Prostate gland (tissue), 2 donors: ENCODE data around the gene GRB7. TPM values are rescaled to one million over a fixed set of nuclear protein-coding genes. Genes with fewer than 3 reads are reported as not detected.

ENCODE experiments used
- DNase-seq: peaks from one replicate; pipeline ENCODE4 v3.0.0-alpha.2; 2019; ENCODE audit warnings: low spot score
- H3K27ac ChIP-seq, 2 donors: fragments of 200-600 bp; sonication (generic); 2 replicates each; pipeline ENCODE4 v1.5.1; 2017 to 2019
- H3K27me3 ChIP-seq: fragments of 200-600 bp; sonication (generic); replicated peaks from 2 replicates; pipeline ENCODE4 v1.5.1; 2019; ENCODE audit not compliant: insufficient read depth
- H3K36me3 ChIP-seq, 2 donors: fragments of 200-600 bp; sonication (generic); 1 replicate in 1 of 2; 2 replicates in 1 of 2; pipeline versions ENCODE4 v1.5.1 to v1.8.1; 2017 to 2019
- H3K4me1 ChIP-seq: fragments of 200-600 bp; sonication (generic); replicated peaks from 2 replicates; pipeline ENCODE4 v1.5.1; 2019
- H3K4me3 ChIP-seq, 2 donors: fragments of 200-600 bp; sonication (generic); 2 replicates each; pipeline ENCODE4 v1.5.1; 2017 to 2019
- H3K9me3 ChIP-seq: fragments of 200-600 bp; sonication (generic); 2 replicates; pipeline ENCODE4 v1.5.1; 2017
- CTCF ChIP-seq, 4 experiments: fragments of 200-600 bp in 2 of 4; fragments of 450-650 bp in 2 of 4; sonication (generic) in 2 of 4; IDR thresholded peaks; 1 replicate in 3 of 4; 2 replicates in 1 of 4; pipeline ENCODE4 v1.5.1; 2016 to 2019; ENCODE audit warnings: antibody characterized with exemption in 4 of 4, mild to moderate bottlenecking in 2 of 4, moderate library complexity in 2 of 4
- POLR2A ChIP-seq: fragments of 450-650 bp; IDR thresholded peaks from one replicate; pipeline ENCODE4 v1.6.1; 2016; ENCODE audit warnings: antibody characterized with exemption, mild to moderate bottlenecking
- POLR2AphosphoS5 ChIP-seq: sonication (generic); formaldehyde crosslinking; IDR thresholded peaks from one replicate; pipeline ENCODE4 v1.6.1; 2017; ENCODE audit warnings: antibody characterized with exemption
- WGBS: methylation state at CpG from one replicate; pipeline ENCODE4 v1.1.5; 2018; 5-methylcytosine and 5-hydroxymethylcytosine counted together
- intact Hi-C: fragments of 100-400 bp; cut with DNase I; formaldehyde crosslinking; loops from one replicate; pipeline ENCODE4 v1.14.2; 2022
- total RNA-seq, 2 donors: library from RNA; depleted of rRNA; stranded (reverse); fragments of >200 nt; gene quantifications; one replicate each; pipeline ENCODE4 v1.1.0, GENCODE V29; 2016

The GRB7 gene
- total RNA-seq, 2 donors from 2014 or later: 25.7 to 32.6 TPM

- TF ChIP-seq POLR2AphosphoS5: no peak
- no peak for TF ChIP-seq CTCF (IDR thresholded peaks at IDR 0.05)
- no peak for TF ChIP-seq POLR2A
- 55% methylated on average over 2 of the region's 2 CpGs for WGBS
- no peak overlapping the region for H3K27ac ChIP-seq
- peaks cover 8% of the 10 kb centered on the region for H3K4me1 ChIP-seq
- no peaks in the 10 kb centered on the region for H3K27me3 ChIP-seq
- H3K4me3 ChIP-seq: no peak overlapping the region
- intact Hi-C loops: no loop called here
- no peak for DNase-seq
- no peaks in the 10 kb centered on the region for H3K36me3 ChIP-seq
- no peaks in the 10 kb centered on the region for H3K9me3 ChIP-seq
Measured at GRCh38 chr17:39735882-39736281, 1.9 kb upstream of the GRB7 start.

GRCh38 chr17:39736319-39737165 is 1.2 kb upstream of the GRB7 start:
- no peak overlapping the region for H3K4me3 ChIP-seq
- intact Hi-C loops: no loop called here
- H3K36me3 ChIP-seq: no peaks in the 10 kb centered on the region
- no peak for TF ChIP-seq CTCF (IDR thresholded peaks at IDR 0.05)
- TF ChIP-seq POLR2AphosphoS5: no peak
- TF ChIP-seq POLR2A: no peak
- no peaks in the 10 kb centered on the region for H3K9me3 ChIP-seq
- H3K27ac ChIP-seq: peak overlapping the region; percentile 91 to 96
- no peaks in the 10 kb centered on the region for H3K27me3 ChIP-seq
- WGBS: 73% methylated on average over 10 of the region's 10 CpGs
- no peak for DNase-seq
- peaks cover 8% of the 10 kb centered on the region for H3K4me1 ChIP-seq

GRCh38 chr17:39737206-39737759 is 455 bp upstream of the GRB7 start:
- no peaks in the 10 kb centered on the region for H3K36me3 ChIP-seq
- H3K27ac ChIP-seq: peak overlapping the region; percentile 91 to 96
- no peaks in the 10 kb centered on the region for H3K9me3 ChIP-seq
- 34% methylated on average over 13 of the region's 13 CpGs for whole genome bisulfite sequencing
- H3K4me3 ChIP-seq: peak overlapping the region; percentile 41 to 53
- no peaks in the 10 kb centered on the region for H3K27me3 ChIP-seq
- no peak for DNase-seq
- intact Hi-C loops: no loop called here
- no peak for TF ChIP-seq POLR2AphosphoS5
- no peak for TF ChIP-seq CTCF (IDR thresholded peaks at IDR 0.05)
- no peak for TF ChIP-seq POLR2A
- peaks cover 8% of the 10 kb centered on the region for H3K4me1 ChIP-seq

GRCh38 chr17:39738568-39738901 is 797 bp downstream of the GRB7 start:
- peak; percentile 49 for TF ChIP-seq POLR2AphosphoS5
- TF ChIP-seq CTCF (IDR thresholded peaks at IDR 0.05): no peak
- TF ChIP-seq POLR2A: peak; percentile 10
- Histone ChIP-seq H3K4me3 (peak overlapping the region; percentile 41 to 53), H3K9me3 (no peaks in the 10 kb centered on the region), H3K4me1 (peaks cover 8% of the 10 kb centered on the region), H3K27ac (peak overlapping the region; percentile 91 to 96), H3K27me3 (no peaks in the 10 kb centered on the region), H3K36me3 (no peaks in the 10 kb centered on the region)
- peak; percentile 74 for DNase-seq
- intact Hi-C loops: no loop called here
- WGBS: 2% methylated on average over 13 of the region's 13 CpGs
